Measurements from ENCODE around the gene MGLL.

DNA sequence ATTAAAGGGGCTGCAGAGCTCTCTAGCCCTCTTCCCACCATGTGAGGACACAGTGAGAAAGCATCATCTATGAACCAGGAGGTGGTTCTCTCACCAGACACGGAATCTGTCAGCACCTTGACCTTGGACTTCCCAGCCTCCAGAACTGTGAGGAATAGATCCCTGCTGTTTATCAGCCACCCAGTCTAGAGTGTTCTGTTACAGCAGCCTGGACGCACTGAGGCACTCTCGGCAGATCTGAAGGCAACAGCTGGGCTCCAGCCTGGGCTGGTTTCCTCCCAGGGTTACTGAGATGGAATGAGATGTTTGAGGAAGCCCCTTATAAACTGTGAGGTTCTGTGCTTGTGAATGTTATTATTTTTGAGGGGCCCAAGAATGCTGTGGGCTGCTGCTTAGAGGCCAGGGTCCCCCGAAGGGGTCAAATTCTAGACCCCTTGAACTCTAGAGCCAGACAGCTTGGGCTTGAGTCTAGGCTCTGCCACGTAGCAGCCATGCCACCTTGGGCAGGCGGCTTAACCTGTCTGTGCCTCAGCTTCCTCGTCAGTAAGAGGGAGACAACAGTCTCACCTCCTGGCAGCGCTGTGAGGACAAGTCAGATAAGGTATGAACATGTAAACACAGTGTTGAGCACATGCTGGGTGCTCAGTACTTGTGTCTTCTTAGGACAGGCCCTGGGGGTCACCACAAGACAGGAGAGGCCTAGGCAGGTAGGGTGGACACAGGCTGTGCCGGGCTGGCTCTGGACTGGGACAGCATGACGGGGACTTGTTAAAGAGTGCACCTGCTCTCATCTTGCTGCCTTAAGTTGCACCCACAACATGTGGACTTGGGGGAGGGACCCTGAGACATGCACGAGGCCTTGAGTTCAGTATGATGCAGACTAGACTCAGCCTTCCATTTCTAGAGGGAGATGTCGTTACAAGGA is 49.2 kb downstream of the MGLL start:
- TF ChIP-seq, protein P1, sequence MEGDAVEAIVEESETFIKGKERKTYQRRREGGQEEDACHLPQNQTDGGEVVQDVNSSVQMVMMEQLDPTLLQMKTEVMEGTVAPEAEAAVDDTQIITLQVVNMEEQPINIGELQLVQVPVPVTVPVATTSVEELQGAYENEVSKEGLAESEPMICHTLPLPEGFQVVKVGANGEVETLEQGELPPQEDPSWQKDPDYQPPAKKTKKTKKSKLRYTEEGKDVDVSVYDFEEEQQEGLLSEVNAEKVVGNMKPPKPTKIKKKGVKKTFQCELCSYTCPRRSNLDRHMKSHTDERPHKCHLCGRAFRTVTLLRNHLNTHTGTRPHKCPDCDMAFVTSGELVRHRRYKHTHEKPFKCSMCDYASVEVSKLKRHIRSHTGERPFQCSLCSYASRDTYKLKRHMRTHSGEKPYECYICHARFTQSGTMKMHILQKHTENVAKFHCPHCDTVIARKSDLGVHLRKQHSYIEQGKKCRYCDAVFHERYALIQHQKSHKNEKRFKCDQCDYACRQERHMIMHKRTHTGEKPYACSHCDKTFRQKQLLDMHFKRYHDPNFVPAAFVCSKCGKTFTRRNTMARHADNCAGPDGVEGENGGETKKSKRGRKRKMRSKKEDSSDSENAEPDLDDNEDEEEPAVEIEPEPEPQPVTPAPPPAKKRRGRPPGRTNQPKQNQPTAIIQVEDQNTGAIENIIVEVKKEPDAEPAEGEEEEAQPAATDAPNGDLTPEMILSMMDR (IDR thresholded peaks at IDR 0.05) = no peak
- TF ChIP-seq FOXJ3 (CRISPR knock-in tag; IDR thresholded peaks at IDR 0.05; ENCODE audit: borderline replicate concordance) (no peak), ETV6 (CRISPR knock-in tag; IDR thresholded peaks at IDR 0.05) (no peak), GRHL2 (CRISPR knock-in tag; IDR thresholded peaks at IDR 0.05; ENCODE audit: insufficient replicate concordance, severe bottlenecking) (no peak), ESRRA (CRISPR knock-in tag; IDR thresholded peaks at IDR 0.05; ENCODE audit: borderline replicate concordance) (no peak), SP1 (CRISPR knock-in tag; conservative IDR thresholded peaks at IDR 0.05) (no peak), ZNF232 (CRISPR knock-in tag; IDR thresholded peaks at IDR 0.05) (no peak), HMGA2 (CRISPR knock-in tag; IDR thresholded peaks at IDR 0.05) (no peak), GTF2I (CRISPR knock-in tag; conservative IDR thresholded peaks at IDR 0.05) (no peak), ZNF263 (CRISPR knock-in tag; IDR thresholded peaks at IDR 0.05; ENCODE audit: low read depth) (no peak)
- TF ChIP-seq, protein P2, sequence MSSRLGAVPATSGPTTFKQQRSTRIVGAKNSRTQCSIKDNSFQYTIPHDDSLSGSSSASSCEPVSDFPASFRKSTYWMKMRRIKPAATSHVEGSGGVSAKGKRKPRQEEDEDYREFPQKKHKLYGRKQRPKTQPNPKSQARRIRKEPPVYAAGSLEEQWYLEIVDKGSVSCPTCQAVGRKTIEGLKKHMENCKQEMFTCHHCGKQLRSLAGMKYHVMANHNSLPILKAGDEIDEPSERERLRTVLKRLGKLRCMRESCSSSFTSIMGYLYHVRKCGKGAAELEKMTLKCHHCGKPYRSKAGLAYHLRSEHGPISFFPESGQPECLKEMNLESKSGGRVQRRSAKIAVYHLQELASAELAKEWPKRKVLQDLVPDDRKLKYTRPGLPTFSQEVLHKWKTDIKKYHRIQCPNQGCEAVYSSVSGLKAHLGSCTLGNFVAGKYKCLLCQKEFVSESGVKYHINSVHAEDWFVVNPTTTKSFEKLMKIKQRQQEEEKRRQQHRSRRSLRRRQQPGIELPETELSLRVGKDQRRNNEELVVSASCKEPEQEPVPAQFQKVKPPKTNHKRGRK (CRISPR knock-in tag; IDR thresholded peaks at IDR 0.05; ENCODE audit: borderline replicate concordance) = no peak
- TF ChIP-seq, protein P3, sequence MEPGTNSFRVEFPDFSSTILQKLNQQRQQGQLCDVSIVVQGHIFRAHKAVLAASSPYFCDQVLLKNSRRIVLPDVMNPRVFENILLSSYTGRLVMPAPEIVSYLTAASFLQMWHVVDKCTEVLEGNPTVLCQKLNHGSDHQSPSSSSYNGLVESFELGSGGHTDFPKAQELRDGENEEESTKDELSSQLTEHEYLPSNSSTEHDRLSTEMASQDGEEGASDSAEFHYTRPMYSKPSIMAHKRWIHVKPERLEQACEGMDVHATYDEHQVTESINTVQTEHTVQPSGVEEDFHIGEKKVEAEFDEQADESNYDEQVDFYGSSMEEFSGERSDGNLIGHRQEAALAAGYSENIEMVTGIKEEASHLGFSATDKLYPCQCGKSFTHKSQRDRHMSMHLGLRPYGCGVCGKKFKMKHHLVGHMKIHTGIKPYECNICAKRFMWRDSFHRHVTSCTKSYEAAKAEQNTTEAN (CRISPR knock-in tag; IDR thresholded peaks at IDR 0.05) = no peak
- TF ChIP-seq, protein P4, sequence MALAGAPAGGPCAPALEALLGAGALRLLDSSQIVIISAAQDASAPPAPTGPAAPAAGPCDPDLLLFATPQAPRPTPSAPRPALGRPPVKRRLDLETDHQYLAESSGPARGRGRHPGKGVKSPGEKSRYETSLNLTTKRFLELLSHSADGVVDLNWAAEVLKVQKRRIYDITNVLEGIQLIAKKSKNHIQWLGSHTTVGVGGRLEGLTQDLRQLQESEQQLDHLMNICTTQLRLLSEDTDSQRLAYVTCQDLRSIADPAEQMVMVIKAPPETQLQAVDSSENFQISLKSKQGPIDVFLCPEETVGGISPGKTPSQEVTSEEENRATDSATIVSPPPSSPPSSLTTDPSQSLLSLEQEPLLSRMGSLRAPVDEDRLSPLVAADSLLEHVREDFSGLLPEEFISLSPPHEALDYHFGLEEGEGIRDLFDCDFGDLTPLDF (CRISPR knock-in tag; IDR thresholded peaks at IDR 0.05) = no peak
- TF ChIP-seq, protein P5, sequence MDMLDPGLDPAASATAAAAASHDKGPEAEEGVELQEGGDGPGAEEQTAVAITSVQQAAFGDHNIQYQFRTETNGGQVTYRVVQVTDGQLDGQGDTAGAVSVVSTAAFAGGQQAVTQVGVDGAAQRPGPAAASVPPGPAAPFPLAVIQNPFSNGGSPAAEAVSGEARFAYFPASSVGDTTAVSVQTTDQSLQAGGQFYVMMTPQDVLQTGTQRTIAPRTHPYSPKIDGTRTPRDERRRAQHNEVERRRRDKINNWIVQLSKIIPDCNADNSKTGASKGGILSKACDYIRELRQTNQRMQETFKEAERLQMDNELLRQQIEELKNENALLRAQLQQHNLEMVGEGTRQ (CRISPR knock-in tag; IDR thresholded peaks at IDR 0.05) = no peak
